SIG-M5 treated with dmso at 0.1 percent for 504 hours (cell line): ENCODE results near the gene IGF2BP3.

ENCODE experiments used
- DNase-seq: peaks from one replicate; lab custom pipeline; 2025; ENCODE audit not compliant: unreplicated experiment; lab: John Stamatoyannopoulos, UW

Gene IGF2BP3

DNA sequence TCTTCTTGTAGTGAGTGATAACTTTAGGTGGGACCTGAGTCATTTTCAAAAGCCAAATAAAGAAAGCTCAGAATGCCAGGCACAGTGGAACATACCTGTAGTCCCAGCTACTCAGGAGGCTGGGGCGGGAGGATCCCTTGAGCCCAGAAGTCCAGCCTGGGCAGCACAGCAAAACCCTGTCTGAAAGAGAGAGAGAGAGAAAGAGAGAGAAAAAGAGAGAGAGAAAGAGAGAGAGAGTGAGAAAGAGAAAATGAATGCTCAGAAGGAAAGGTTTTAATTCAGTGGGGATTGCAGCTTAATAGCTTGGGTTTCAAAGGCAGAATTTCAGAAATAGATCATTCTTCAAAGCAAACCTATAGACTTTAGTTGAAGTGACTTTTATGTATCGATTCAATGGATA is 198.0 kb downstream of the IGF2BP3 start:
- no peak for DNase-seq

GRCh38 chr7:23268746-23269145 is 201.5 kb downstream of the IGF2BP3 start:
- DNase-seq, result no peak

GRCh38 chr7:23268167-23268566 is 202.1 kb downstream of the IGF2BP3 start:
- no peak for DNase-seq

DNA sequence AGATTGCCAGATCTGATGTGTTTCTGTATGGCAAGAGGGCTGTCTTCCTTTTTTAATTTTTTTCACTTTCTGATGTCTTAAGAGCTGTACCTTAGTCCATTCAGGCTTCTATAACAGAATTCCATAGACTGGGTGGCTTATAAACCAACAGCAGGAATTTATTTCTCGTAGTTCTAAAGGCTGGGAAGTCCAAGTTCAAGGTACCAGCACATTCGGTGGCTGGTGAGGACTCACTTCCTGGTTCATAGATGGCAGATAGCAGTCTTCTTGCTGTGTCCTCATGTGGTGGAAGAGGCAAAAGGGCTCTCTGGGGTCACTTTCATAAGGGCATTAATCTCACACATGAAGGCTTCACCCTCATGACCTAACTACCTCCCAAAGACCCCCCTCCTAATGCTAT is 202.9 kb downstream of the IGF2BP3 start:
- no peak for DNase-seq

DNA sequence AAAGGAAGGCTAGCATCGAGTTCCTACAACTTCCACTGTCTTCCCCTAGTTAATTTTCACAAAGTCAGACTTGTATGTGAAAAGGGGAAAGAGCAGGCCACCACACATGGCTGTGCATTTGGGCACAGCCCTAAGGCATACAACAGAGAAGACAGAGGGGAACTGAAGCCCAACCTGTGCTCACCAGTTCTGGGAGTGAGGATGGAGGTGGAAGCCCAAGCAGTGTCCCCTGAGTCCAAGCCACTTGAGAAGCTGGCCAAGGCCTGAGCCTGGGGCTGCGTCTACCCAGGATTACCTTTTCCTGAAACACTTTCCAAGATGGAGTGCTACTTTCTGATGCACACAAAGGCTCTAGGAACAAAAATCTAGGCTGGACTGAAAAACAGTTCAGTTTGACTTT is 203.4 kb downstream of the IGF2BP3 start:
- DNase-seq, result no peak

- no peak for DNase-seq
Observed at GRCh38 chr7:23264916-23265458, 205.3 kb downstream of the IGF2BP3 start.

- DNase-seq, result peak; percentile 54
Observed at GRCh38 chr7:23261843-23262452, 208.3 kb downstream of the IGF2BP3 start.

GRCh38 chr7:23260371-23260770 is 209.9 kb downstream of the IGF2BP3 start:
- no peak for DNase-seq
